Spleen (tissue), 11 donors: ENCODE measurements around the gene TMEM179. TPM values are rescaled to one million over a fixed set of nuclear protein-coding genes. Genes with fewer than 3 reads are reported as not detected.

Source experiments
- DNase-seq: peaks from one replicate; pipeline ENCODE4 v3.0.0-alpha.2; 2020
- H3K27ac ChIP-seq, 8 donors: fragments of 200-600 bp; sonication (generic) in 7 of 8; 1 replicate in 4 of 8; 2 replicates in 4 of 8; pipeline versions ENCODE4 v1.5.0 to v1.8.0; 2016 to 2021; ENCODE audit warnings: inconsistent platforms in 4 of 8, mild to moderate bottlenecking in 4 of 8, moderate library complexity in 1 of 8
- H3K27me3 ChIP-seq, 7 donors: fragments of 200-600 bp; sonication (generic) in 6 of 7; replicated peaks in 1 of 7; 1 replicate in 4 of 7; 2 replicates in 3 of 7; pipeline versions ENCODE4 v1.5.0 to v1.8.0; 2016 to 2021; ENCODE audit warnings: inconsistent platforms in 3 of 7, mild to moderate bottlenecking in 1 of 7
- H3K36me3 ChIP-seq, 6 donors: fragments of 200-600 bp; sonication (generic) in 5 of 6; 1 replicate in 4 of 6; 2 replicates in 2 of 6; pipeline versions ENCODE4 v1.5.0 to v1.8.0; 2016 to 2021; ENCODE audit warnings: inconsistent platforms in 2 of 6
- H3K4me1 ChIP-seq, 6 donors: fragments of 200-600 bp; sonication (generic) in 5 of 6; 1 replicate in 3 of 6; 2 replicates in 3 of 6; pipeline versions ENCODE4 v1.5.0 to v1.8.0; 2016 to 2021; ENCODE audit warnings: inconsistent platforms in 3 of 6
- H3K4me3 ChIP-seq, 8 donors: fragments of 200-600 bp; sonication (generic) in 7 of 8; 1 replicate in 4 of 8; 2 replicates in 4 of 8; pipeline versions ENCODE4 v1.5.0 to v1.8.0; 2016 to 2021; ENCODE audit warnings: inconsistent platforms in 4 of 8, mild to moderate bottlenecking in 4 of 8, moderate library complexity in 2 of 8
- H3K9me3 ChIP-seq, 8 donors: fragments of 200-600 bp; sonication (generic) in 7 of 8; 1 replicate in 4 of 8; 2 replicates in 4 of 8; pipeline versions ENCODE4 v1.5.0 to v1.8.0; 2016 to 2021; ENCODE audit warnings: inconsistent platforms in 4 of 8
- POLR2A ChIP-seq, 3 donors: fragments of 450-650 bp; IDR thresholded peaks; one replicate each; pipeline ENCODE4 v1.5.1; 2017; ENCODE audit warnings: antibody characterized with exemption in 3 of 3, mild to moderate bottlenecking in 1 of 3
- POLR2AphosphoS5 ChIP-seq, 3 donors: sonication (generic); formaldehyde crosslinking; IDR thresholded peaks; one replicate each; pipeline ENCODE4 v1.5.1; 2017; ENCODE audit warnings: antibody characterized with exemption in 3 of 3
- WGBS, 5 donors: extraction: QIAGEN DNeasy Blood & Tissue Kit in 3 of 5; methylation state at CpG; one replicate each; pipeline versions ENCODE4 v1.1.5 to v1.1.7; 2013 to 2018; 5-methylcytosine and 5-hydroxymethylcytosine counted together
- intact Hi-C: fragments of 100-400 bp; cut with DNase I; formaldehyde crosslinking; loops from one replicate; pipeline ENCODE4 v1.15.0; 2023; ENCODE audit warnings: low total_unique reads
- polyA plus RNA-seq, 3 donors: library from polyadenylated mRNA; stranded (reverse); fragments of 200-250 nt; gene quantifications; one replicate each; pipeline ENCODE4 v1.2.1, GENCODE V29; 2013
- total RNA-seq, 7 donors: library from RNA; depleted of rRNA in 3 of 7; stranded (reverse); fragments of >200 nt in 3 of 7; fragmentation: NEBNext Ultra II Directional in 4 of 7; extraction: Animal tissue kit (Norgen Biotek cat#: 25700) in 4 of 7; gene quantifications; one replicate each; pipeline versions ENCODE4 v1.1.0 to v1.2.1, GENCODE V29; 2016 to 2021
- TF ChIP-seq, protein P1 (sequence below), 11 experiments: fragments of 200-600 bp in 7 of 11; fragments of 450-650 bp in 4 of 11; sonication (generic) in 4 of 11; IDR thresholded peaks in 8 of 11; conservative IDR thresholded peaks in 3 of 11; 1 replicate in 7 of 11; 2 replicates in 4 of 11; pipeline versions ENCODE4 v1.4.0 to v1.8.0; 2016 to 2021; ENCODE audit warnings: antibody characterized with exemption in 11 of 11, inconsistent platforms in 4 of 11, mild to moderate bottlenecking in 1 of 11
- donor health status: healthy with polysubstance abuse.
- donor health status: DM: no; HTN: no; CAD: no; lungs with moderate emphysema.
- donor health status: DM: no; HTN: no; CAD: no.
- donor health status: Bipolar disorder and iron deficiency.
- donor health status: healthy.
- donor health status: DM: no; HTN: no; CAD: no.
- donor health status: DM: yes; HTN: yes; CAD: no.

The TMEM179 gene
- total and polyA plus RNA-seq, 10 donors: 0.08 TPM; not detected in 9

DNA sequence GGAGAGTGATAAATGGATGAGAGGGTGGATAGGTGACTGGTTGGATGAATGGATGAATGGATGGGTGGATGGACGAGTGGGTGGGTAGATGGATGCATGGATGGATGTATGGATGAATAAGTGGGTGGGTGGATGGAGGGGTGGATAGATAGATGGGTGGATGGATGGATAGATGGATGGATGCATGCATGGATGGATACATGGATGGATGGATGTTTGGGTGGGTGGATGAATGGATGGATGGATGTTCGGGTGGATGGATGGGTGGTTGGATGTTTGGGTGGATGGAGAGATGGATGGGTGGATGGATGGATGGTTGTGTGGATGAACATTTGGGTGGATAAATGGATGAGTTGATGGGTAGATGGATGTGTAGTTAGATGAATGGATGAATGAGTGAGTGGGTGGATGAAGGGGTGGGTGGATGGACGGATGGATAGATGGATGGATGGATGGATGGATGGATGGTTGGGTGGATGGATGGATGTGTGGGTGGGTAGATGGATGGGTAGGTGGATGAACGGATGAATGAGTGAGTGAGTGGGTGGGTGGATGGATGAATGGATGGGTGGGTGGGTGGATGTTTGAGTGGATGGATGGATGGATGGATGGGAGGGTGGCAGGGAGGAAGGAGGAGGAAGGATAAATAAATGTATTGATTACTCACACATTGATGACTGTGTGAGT lies 9.7 kb upstream of the TMEM179 start:
- WGBS, 5 donors: 49 to 70% (median 57%) methylated on average over 4 of the region's 4 CpGs
- no peak overlapping the region for H3K27ac ChIP-seq
- no peak for DNase-seq
- intact Hi-C loops: no loop called here
- no peaks in the 10 kb centered on the region for H3K4me1 ChIP-seq
- H3K9me3 ChIP-seq: no peaks in the 10 kb centered on the region
- peaks cover 0 to 58% (median 9%) of the 10 kb centered on the region in 7 donors for H3K27me3 ChIP-seq
- no peaks in the 10 kb centered on the region for H3K36me3 ChIP-seq
- no peak overlapping the region for H3K4me3 ChIP-seq
- no peak for TF ChIP-seq POLR2A (IDR thresholded peaks at IDR 0.05)
- TF ChIP-seq, protein P1, sequence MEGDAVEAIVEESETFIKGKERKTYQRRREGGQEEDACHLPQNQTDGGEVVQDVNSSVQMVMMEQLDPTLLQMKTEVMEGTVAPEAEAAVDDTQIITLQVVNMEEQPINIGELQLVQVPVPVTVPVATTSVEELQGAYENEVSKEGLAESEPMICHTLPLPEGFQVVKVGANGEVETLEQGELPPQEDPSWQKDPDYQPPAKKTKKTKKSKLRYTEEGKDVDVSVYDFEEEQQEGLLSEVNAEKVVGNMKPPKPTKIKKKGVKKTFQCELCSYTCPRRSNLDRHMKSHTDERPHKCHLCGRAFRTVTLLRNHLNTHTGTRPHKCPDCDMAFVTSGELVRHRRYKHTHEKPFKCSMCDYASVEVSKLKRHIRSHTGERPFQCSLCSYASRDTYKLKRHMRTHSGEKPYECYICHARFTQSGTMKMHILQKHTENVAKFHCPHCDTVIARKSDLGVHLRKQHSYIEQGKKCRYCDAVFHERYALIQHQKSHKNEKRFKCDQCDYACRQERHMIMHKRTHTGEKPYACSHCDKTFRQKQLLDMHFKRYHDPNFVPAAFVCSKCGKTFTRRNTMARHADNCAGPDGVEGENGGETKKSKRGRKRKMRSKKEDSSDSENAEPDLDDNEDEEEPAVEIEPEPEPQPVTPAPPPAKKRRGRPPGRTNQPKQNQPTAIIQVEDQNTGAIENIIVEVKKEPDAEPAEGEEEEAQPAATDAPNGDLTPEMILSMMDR (IDR thresholded peaks at IDR 0.05 in 8 of 11, conservative IDR thresholded peaks at IDR 0.05 in 3 of 11): no peak
- no peak for TF ChIP-seq POLR2AphosphoS5 (IDR thresholded peaks at IDR 0.05)

DNA sequence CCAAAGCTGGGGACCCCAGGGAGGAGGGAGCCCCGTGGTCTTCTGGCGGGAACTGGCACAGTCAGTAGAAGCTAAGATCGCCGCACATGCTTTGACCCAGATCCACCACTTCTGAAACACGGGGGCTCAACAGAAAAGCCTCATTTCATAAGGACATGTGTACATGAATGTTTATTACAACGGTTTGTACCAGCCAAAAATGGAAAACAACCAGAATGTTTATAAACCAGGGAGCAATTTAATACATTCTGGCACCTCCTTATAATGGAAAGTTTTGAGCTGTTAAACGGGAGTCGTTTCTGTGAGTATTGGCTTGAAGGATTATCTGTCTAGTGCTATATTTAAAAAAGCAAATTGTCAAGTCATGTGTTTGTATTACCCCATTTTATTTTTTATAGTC lies 7.3 kb upstream of the TMEM179 start:
- Histone ChIP-seq H3K4me3 (no peak overlapping the region), H3K9me3 (no peaks in the 10 kb centered on the region), H3K27me3 (peaks cover 0 to 56% (median under 1%) of the 10 kb centered on the region in 7 donors), H3K4me1 (no peaks in the 10 kb centered on the region), H3K27ac (no peak overlapping the region), H3K36me3 (no peaks in the 10 kb centered on the region)
- DNase-seq: no peak
- 61 to 72% (median 70%) methylated on average over 8 of the region's 8 CpGs for WGBS, 5 donors
- no peak for TF ChIP-seq POLR2AphosphoS5 (IDR thresholded peaks at IDR 0.05)
- TF ChIP-seq POLR2A (IDR thresholded peaks at IDR 0.05): no peak
- TF ChIP-seq, protein P1 (IDR thresholded peaks at IDR 0.05 in 8 of 11, conservative IDR thresholded peaks at IDR 0.05 in 3 of 11): no peak
- intact Hi-C loops: no loop called here

DNA sequence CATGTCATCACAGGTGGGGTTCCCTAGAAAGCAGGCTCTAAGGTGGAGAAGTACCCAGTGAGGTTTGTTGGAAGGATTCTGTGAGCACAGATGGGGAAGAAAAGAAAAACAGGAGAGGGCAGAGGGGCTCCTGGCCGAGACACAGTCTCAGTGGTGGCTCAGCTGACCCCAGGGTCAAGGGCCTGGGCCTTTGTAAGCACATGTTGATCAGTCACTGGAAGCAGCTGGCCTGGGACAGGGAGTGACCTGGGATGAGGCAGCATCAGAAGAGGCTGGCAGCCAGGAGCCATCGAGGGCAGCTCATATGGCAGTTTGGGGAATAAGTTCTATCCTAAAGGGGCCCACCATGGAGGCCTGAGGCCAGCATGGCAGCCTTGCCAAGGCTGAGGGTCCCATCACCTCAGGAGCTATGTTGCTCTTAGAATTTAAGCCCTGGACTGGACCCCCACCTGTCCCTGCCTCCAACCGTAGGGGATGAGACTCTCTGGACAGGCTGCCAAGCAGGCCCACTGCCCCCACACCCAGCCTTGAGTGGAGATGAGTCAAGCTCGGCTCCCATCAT lies 6.3 kb upstream of the TMEM179 start:
- H3K9me3 ChIP-seq: no peaks in the 10 kb centered on the region
- H3K36me3 ChIP-seq: no peaks in the 10 kb centered on the region
- TF ChIP-seq, protein P1 (IDR thresholded peaks at IDR 0.05 in 8 of 11, conservative IDR thresholded peaks at IDR 0.05 in 3 of 11): no peak
- TF ChIP-seq POLR2AphosphoS5 (IDR thresholded peaks at IDR 0.05): no peak
- no peak for TF ChIP-seq POLR2A (IDR thresholded peaks at IDR 0.05)
- intact Hi-C loops: no loop called here
- DNase-seq: no peak
- H3K27ac ChIP-seq: no peak overlapping the region
- H3K4me1 ChIP-seq: no peaks in the 10 kb centered on the region
- peaks cover 0 to 60% (median 3%) of the 10 kb centered on the region in 7 donors for H3K27me3 ChIP-seq
- H3K4me3 ChIP-seq: no peak overlapping the region
- WGBS, 5 donors: 59 to 79% (median 67%) methylated on average over 4 of the region's 4 CpGs

DNA sequence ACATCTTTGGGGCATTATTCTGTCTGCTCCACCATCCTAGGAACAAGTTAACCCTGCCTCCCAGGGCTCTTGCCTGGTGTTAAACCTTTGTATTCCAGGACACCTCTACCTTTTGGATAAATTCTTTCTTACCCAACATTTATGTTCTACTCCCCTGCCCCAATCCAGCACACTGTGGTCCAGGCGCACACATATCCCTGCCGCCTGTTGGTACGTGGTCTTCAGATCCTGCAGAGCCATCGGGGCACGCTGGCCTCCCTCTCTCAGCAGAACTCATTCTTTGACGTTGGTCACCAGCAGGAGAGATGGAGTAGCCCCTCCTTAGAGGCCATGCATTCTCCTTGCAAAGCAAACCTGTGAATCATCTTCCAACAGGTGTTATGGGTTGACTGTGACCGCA lies 5.1 kb upstream of the TMEM179 start:
- intact Hi-C loops: no loop called here
- 80 to 91% (median 86%) methylated on average over 7 of the region's 7 CpGs for WGBS, 5 donors
- Histone ChIP-seq H3K36me3 (no peaks in the 10 kb centered on the region), H3K4me1 (no peaks in the 10 kb centered on the region), H3K4me3 (no peak overlapping the region), H3K27me3 (peaks cover 0 to 72% (median 14%) of the 10 kb centered on the region in 7 donors), H3K27ac (no peak overlapping the region), H3K9me3 (no peaks in the 10 kb centered on the region)
- peak; percentile 53 for DNase-seq
- TF ChIP-seq POLR2A (IDR thresholded peaks at IDR 0.05) (no peak), POLR2AphosphoS5 (IDR thresholded peaks at IDR 0.05) (no peak)
- TF ChIP-seq, protein P1 (IDR thresholded peaks at IDR 0.05 in 8 of 11, conservative IDR thresholded peaks at IDR 0.05 in 3 of 11): no peak
